Body of pancreas (tissue), 4 donors: ENCODE measurements around the gene PYROXD2. TPM values are rescaled to one million over a fixed set of nuclear protein-coding genes. Genes with fewer than 3 reads are reported as not detected.

Source experiments
- ATAC-seq: fragments of 150-250 bp; one replicate; pipeline ENCODE4 v1.9.1; 2016
- DNase-seq, 4 donors: peaks; one replicate each; pipeline ENCODE4 v3.0.0-alpha.2; 2019
- H3K27ac ChIP-seq, 4 donors: fragments of 200-600 bp; sonication (generic); 1 replicate in 3 of 4; 2 replicates in 1 of 4; pipeline versions ENCODE4 v1.5.1 to v1.6.1; 2016 to 2019; ENCODE audit warnings: mild to moderate bottlenecking in 1 of 4, mixed read lengths in 1 of 4, moderate library complexity in 1 of 4
- H3K27me3 ChIP-seq, 2 donors: fragments of 200-600 bp; sonication (generic); one replicate each; pipeline ENCODE4 v1.6.0; 2016; ENCODE audit warnings: mild to moderate bottlenecking in 1 of 2
- H3K36me3 ChIP-seq, 2 donors: fragments of 200-600 bp; sonication (generic); replicated peaks in 1 of 2; 2 replicates each; pipeline ENCODE4 v1.5.1; 2016; ENCODE audit warnings: low read depth in 2 of 2; ENCODE audit not compliant: insufficient read depth in 1 of 2
- H3K4me1 ChIP-seq: fragments of 200-600 bp; sonication (generic); one replicate; pipeline ENCODE4 v1.6.0; 2016
- H3K4me3 ChIP-seq, 2 donors: fragments of 200-600 bp; sonication (generic); 1 replicate in 1 of 2; 2 replicates in 1 of 2; pipeline ENCODE4 v1.5.1; 2016 to 2019
- H3K9me3 ChIP-seq, 3 donors: fragments of 200-600 bp; sonication (generic); 1 replicate in 2 of 3; 2 replicates in 1 of 3; pipeline ENCODE4 v1.5.1; 2016
- POLR2A ChIP-seq, 3 donors: fragments of 450-650 bp; IDR thresholded peaks; one replicate each; pipeline ENCODE4 v1.6.1; 2016; ENCODE audit warnings: antibody characterized with exemption in 3 of 3, mild to moderate bottlenecking in 2 of 3
- WGBS, 2 donors: methylation state at CpG; one replicate each; pipeline ENCODE4 v1.1.5; 2017; 5-methylcytosine and 5-hydroxymethylcytosine counted together
- intact Hi-C: fragments of 100-400 bp; cut with DNase I; formaldehyde crosslinking; loops from one replicate; pipeline ENCODE4 v1.15.1; 2023
- total RNA-seq, 2 donors: library from RNA; depleted of rRNA; stranded (reverse); fragments of >200 nt; gene quantifications; one replicate each; pipeline ENCODE4 v1.1.0, GENCODE V29; 2016
- TF ChIP-seq, protein P1 (sequence below), 7 experiments: fragments of 450-650 bp in 4 of 7; fragments of 200-600 bp in 3 of 7; sonication (generic) in 3 of 7; IDR thresholded peaks; one replicate each; pipeline ENCODE4 v1.5.1; 2016 to 2019; ENCODE audit warnings: antibody characterized with exemption in 7 of 7

The PYROXD2 gene
- total RNA-seq, 2 donors from 2014 or later: 4.9 to 8.6 TPM

DNA sequence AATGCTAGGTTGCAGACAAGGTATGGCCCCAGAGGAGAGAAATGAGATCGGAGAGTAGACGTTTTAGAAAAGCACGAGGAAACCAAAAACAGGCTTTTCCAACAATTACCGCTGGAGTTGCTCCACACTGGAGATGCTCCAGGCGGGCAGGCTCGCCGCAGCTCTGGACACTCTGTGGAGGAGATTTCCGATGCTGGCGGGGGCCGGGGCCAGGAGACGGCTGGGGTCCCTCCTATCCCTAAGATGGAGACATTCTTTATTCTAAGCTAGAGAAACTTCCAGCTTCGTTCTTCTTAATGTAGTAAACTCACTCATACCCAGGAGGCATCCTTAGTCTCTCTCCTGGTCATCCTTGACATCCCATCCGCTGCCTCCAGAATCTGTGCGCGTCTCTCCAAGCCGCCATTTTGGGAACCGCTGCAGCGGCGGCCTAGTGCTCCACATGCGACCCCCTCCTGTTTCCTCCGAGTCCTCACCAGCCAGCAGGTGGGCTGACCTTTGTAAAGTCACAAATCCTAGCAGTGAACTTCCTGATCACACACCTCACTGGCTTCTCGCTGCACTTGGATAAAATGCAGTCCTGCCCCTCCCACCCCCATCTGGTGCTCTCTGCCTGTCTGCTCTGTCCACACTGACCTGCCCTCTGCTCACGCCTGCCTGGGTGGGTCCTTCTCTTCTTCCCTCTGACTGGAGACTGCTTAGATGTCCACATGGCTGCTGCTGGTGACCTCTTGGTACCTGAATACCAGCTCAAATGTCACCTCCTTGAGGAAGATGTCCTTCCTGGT lies 11.9 kb downstream of the PYROXD2 start:
- Histone ChIP-seq H3K27ac (no peak overlapping the region), H3K36me3 (no peaks in the 10 kb centered on the region), H3K9me3 (no peaks in the 10 kb centered on the region), H3K4me1 (peaks cover 13% of the 10 kb centered on the region), H3K4me3 (no peak overlapping the region), H3K27me3 (no peaks in the 10 kb centered on the region)
- DNase-seq (no peak), ATAC-seq (no peak)
- 92 to 93% methylated on average over 23 of the region's 23 CpGs for WGBS, 2 donors
- no peak for TF ChIP-seq POLR2A (IDR thresholded peaks at IDR 0.05)
- TF ChIP-seq, protein P1, sequence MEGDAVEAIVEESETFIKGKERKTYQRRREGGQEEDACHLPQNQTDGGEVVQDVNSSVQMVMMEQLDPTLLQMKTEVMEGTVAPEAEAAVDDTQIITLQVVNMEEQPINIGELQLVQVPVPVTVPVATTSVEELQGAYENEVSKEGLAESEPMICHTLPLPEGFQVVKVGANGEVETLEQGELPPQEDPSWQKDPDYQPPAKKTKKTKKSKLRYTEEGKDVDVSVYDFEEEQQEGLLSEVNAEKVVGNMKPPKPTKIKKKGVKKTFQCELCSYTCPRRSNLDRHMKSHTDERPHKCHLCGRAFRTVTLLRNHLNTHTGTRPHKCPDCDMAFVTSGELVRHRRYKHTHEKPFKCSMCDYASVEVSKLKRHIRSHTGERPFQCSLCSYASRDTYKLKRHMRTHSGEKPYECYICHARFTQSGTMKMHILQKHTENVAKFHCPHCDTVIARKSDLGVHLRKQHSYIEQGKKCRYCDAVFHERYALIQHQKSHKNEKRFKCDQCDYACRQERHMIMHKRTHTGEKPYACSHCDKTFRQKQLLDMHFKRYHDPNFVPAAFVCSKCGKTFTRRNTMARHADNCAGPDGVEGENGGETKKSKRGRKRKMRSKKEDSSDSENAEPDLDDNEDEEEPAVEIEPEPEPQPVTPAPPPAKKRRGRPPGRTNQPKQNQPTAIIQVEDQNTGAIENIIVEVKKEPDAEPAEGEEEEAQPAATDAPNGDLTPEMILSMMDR (IDR thresholded peaks at IDR 0.05): no peak
- intact Hi-C loops: no loop called here

DNA sequence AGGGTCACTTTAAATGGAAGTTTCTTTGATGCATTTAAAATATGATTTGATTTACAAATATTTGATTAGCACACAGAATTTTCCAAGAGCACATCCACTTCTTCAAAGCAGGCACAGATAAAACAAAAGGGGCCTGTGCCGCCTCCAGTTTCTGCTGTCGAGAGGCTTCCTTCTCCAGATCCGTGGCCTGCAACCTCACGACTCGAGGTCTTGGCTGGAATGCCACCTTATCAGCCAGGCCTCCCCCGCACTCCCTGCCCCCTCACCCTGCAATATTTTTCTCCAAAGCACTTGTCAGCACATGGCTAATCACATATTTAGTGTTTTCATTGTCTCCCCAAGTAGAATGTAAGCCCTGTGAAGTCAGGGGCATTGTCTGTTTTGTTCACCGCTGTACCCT lies 12.5 kb downstream of the PYROXD2 start:
- WGBS, 2 donors: 32 to 45% methylated on average over 7 of the region's 7 CpGs
- intact Hi-C loops: no loop called here
- Histone ChIP-seq H3K4me3 (no peak overlapping the region), H3K9me3 (no peaks in the 10 kb centered on the region), H3K27me3 (no peaks in the 10 kb centered on the region), H3K27ac (no peak overlapping the region), H3K4me1 (peaks cover 12% of the 10 kb centered on the region), H3K36me3 (no peaks in the 10 kb centered on the region)
- TF ChIP-seq, protein P1 (IDR thresholded peaks at IDR 0.05): no peak
- ATAC-seq (no peak), DNase-seq (no peak)

DNA sequence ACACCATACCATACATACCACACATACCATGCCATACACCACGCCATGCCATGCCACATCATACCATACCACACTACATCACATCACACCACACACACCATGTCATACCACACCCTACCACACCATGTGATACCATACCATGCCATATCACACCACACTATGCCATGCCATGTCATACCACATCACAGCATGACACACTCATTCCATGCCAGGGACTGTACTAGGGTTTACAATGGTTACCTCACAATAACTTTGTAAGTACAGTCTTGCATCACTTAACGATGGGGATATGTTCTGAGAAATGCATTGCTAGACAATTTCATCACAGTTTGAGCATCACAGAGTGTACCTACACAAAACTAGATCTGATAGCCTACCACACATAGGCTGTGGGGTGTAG lies 14.5 kb downstream of the PYROXD2 start:
- no peaks in the 10 kb centered on the region for H3K27me3 ChIP-seq
- WGBS, 2 donors: 79 to 91% methylated on average over 2 of the region's 2 CpGs
- ATAC-seq: no peak
- no peak overlapping the region for H3K4me3 ChIP-seq
- H3K36me3 ChIP-seq: no peaks in the 10 kb centered on the region
- no peak for TF ChIP-seq POLR2A (IDR thresholded peaks at IDR 0.05)
- TF ChIP-seq, protein P1 (IDR thresholded peaks at IDR 0.05): no peak
- H3K9me3 ChIP-seq: no peaks in the 10 kb centered on the region
- peaks cover 7% of the 10 kb centered on the region for H3K4me1 ChIP-seq
- no peak overlapping the region for H3K27ac ChIP-seq
- intact Hi-C loops: no loop called here
- no peak for DNase-seq

DNA sequence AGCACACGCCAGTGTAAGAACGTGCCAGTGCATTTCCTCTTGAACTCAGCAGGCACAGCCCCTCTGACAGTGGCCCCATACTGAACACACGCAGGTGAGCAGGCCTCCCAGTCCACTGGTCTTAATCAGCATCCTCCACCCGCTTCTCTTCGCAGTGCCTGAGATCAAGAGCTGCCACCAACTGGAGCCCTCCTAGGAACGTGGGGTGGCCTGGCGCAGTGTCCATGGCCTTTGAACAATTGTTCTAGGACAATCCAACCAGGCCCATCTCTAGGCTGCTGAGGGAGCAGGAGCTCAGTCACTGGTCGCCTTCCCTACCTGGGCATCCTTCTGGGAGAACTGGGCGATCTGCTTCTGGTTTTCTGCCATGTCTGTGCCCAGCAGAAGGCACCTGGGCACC lies 15.2 kb downstream of the PYROXD2 start:
- no peaks in the 10 kb centered on the region for H3K36me3 ChIP-seq
- 82 to 94% methylated on average over 7 to 9 of the region's 9 CpGs for WGBS, 2 donors
- intact Hi-C loops: no loop called here
- H3K9me3 ChIP-seq: no peaks in the 10 kb centered on the region
- DNase-seq (no peak), ATAC-seq (no peak)
- H3K27me3 ChIP-seq: no peaks in the 10 kb centered on the region
- H3K27ac ChIP-seq: no peak overlapping the region
- TF ChIP-seq, protein P1 (IDR thresholded peaks at IDR 0.05): no peak
- no peak for TF ChIP-seq POLR2A (IDR thresholded peaks at IDR 0.05)
- peaks cover 7% of the 10 kb centered on the region for H3K4me1 ChIP-seq
- H3K4me3 ChIP-seq: no peak overlapping the region

DNA sequence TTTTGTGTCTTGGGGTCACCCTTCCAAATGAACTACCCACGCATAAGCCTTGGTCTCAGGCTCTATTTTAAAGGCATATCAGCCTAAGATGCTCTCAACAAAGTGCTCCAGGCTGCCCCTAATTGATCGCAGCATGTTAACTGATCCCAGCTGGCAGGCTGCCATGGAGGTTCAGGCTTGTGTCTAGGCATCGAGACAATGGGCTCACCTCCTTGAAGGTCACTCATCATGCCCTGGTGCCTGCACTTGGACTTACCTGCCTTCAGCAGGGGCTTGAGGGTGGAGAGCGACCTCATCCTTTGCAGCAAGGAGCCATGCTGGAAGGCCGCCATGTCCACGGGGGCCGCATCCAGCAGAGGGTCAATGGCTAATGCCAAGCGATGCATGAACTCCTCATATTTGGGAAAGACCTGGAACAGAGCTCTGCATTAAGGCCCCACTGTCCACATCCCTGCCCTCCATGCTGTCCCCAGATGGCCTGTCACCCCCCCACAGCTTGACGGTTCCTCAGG lies 17.8 kb downstream of the PYROXD2 start:
- TF ChIP-seq, protein P1 (IDR thresholded peaks at IDR 0.05): no peak
- no peak for TF ChIP-seq POLR2A (IDR thresholded peaks at IDR 0.05)
- 82 to 91% methylated on average over 3 to 9 of the region's 9 CpGs for WGBS, 2 donors
- Histone ChIP-seq H3K4me1 (peaks cover 3% of the 10 kb centered on the region), H3K36me3 (no peaks in the 10 kb centered on the region), H3K27me3 (no peaks in the 10 kb centered on the region), H3K4me3 (no peak overlapping the region), H3K9me3 (no peaks in the 10 kb centered on the region), H3K27ac (no peak overlapping the region)
- DNase-seq (no peak), ATAC-seq (no peak)
- intact Hi-C loops: no loop called here
